HL-60 (cell line): ENCODE data around the gene GPR39.

ENCODE experiments used
- POLR2AphosphoS5 ChIP-seq: IDR thresholded peaks from 2 replicates; pipeline ENCODE4 v1.6.1; 2012; ENCODE audit warnings: low read depth
- SPI1 ChIP-seq: IDR thresholded peaks from 2 replicates; pipeline ENCODE4 v1.6.1; 2012; ENCODE audit warnings: low read depth, mild to moderate bottlenecking, borderline replicate concordance
- TF ChIP-seq, protein P1 (sequence below): IDR thresholded peaks from one replicate; pipeline ENCODE4 v1.5.1; 2011; ENCODE audit warnings: low read length, control low read depth, inconsistent platforms; ENCODE audit not compliant: insufficient read depth
- TF ChIP-seq, protein P2 (sequence below): IDR thresholded peaks from 2 replicates; pipeline ENCODE4 v1.6.1; 2012; ENCODE audit warnings: low read depth; ENCODE audit not compliant: insufficient replicate concordance

DNA sequence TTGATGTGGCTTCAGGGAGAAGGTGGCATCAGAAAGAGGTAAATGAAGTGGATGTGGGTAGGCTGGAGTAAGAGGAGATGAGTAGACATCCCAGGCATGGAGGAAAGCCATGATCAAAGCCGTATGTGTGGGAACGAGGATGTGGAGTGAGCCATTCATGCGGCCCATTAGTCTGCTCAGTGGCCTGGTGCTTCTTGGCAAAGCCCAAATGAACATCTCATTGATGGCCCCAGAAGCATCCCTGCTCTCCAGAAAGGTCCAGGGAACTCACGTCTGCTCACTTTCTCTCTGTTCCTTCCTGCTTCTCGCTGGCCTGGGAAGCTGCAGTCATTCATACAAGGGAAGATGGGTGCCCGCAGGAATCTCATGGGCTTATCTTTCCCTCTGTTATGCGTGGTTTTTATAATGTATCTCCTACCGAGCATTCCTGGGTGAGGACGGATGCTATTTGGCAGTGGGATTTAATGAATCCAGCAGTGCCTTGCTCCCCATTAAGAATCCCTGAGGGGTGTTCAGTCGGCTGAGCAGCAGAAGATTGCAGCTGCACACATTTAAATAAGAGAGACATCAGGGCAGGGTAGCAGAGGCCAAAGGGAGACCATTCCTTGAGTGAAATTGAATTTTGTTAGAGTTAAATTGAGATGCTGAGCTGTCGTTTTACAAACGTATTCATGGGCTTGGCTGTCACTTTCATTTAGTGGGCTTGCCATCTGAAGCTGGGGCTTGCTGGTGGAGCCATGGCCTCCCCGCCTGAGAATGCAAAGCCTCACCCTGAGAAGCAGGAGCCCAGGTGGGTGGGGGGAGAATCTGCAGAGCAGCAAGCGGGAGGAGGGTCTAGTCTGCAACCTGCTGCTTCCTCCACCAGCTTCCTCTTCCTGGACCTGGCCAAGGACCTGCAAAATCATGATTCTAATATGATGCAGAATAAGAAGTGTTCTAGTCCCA, 188.9 kb downstream of the GPR39 start:
- TF ChIP-seq, protein P1, sequence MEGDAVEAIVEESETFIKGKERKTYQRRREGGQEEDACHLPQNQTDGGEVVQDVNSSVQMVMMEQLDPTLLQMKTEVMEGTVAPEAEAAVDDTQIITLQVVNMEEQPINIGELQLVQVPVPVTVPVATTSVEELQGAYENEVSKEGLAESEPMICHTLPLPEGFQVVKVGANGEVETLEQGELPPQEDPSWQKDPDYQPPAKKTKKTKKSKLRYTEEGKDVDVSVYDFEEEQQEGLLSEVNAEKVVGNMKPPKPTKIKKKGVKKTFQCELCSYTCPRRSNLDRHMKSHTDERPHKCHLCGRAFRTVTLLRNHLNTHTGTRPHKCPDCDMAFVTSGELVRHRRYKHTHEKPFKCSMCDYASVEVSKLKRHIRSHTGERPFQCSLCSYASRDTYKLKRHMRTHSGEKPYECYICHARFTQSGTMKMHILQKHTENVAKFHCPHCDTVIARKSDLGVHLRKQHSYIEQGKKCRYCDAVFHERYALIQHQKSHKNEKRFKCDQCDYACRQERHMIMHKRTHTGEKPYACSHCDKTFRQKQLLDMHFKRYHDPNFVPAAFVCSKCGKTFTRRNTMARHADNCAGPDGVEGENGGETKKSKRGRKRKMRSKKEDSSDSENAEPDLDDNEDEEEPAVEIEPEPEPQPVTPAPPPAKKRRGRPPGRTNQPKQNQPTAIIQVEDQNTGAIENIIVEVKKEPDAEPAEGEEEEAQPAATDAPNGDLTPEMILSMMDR = no peak
- TF ChIP-seq, protein P2, sequence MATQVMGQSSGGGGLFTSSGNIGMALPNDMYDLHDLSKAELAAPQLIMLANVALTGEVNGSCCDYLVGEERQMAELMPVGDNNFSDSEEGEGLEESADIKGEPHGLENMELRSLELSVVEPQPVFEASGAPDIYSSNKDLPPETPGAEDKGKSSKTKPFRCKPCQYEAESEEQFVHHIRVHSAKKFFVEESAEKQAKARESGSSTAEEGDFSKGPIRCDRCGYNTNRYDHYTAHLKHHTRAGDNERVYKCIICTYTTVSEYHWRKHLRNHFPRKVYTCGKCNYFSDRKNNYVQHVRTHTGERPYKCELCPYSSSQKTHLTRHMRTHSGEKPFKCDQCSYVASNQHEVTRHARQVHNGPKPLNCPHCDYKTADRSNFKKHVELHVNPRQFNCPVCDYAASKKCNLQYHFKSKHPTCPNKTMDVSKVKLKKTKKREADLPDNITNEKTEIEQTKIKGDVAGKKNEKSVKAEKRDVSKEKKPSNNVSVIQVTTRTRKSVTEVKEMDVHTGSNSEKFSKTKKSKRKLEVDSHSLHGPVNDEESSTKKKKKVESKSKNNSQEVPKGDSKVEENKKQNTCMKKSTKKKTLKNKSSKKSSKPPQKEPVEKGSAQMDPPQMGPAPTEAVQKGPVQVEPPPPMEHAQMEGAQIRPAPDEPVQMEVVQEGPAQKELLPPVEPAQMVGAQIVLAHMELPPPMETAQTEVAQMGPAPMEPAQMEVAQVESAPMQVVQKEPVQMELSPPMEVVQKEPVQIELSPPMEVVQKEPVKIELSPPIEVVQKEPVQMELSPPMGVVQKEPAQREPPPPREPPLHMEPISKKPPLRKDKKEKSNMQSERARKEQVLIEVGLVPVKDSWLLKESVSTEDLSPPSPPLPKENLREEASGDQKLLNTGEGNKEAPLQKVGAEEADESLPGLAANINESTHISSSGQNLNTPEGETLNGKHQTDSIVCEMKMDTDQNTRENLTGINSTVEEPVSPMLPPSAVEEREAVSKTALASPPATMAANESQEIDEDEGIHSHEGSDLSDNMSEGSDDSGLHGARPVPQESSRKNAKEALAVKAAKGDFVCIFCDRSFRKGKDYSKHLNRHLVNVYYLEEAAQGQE = no peak
- TF ChIP-seq SPI1 (no peak), POLR2AphosphoS5 (no peak)
